Heart left ventricle (tissue), 16 donors: ENCODE results near the gene MGST2. TPM values are rescaled to one million over a fixed set of nuclear protein-coding genes. Genes with fewer than 3 reads are reported as not detected.

Experiments used
- ATAC-seq, 4 donors: fragments of 200-7000 bp; cut with Tn5 transposase; one replicate each; pipeline ENCODE4 v1.9.1; 2020 to 2022; ENCODE audit warnings: moderate library complexity in 4 of 4, mild to moderate bottlenecking in 3 of 4, moderate number of reproducible peaks in 1 of 4
- DNase-seq, 5 donors: peaks; one replicate each; pipeline ENCODE4 v3.0.0-alpha.2; 2020
- H3K27ac ChIP-seq, 12 donors: fragments of 200-600 bp; sonication (generic) in 4 of 12; one replicate each; pipeline versions ENCODE4 v1.5.0 to v1.8.0; 2016 to 2022; ENCODE audit warnings: mild to moderate bottlenecking in 2 of 12
- H3K27me3 ChIP-seq, 9 donors: fragments of 200-600 bp; sonication (generic) in 2 of 9; one replicate each; pipeline versions ENCODE4 v1.5.1 to v1.8.0; 2016 to 2022; ENCODE audit warnings: mild to moderate bottlenecking in 3 of 9
- H3K36me3 ChIP-seq, 9 donors: fragments of 200-600 bp; sonication (generic) in 2 of 9; one replicate each; pipeline versions ENCODE4 v1.5.0 to v1.8.0; 2018 to 2022; ENCODE audit warnings: mild to moderate bottlenecking in 2 of 9
- H3K4me1 ChIP-seq, 12 donors: fragments of 200-600 bp; sonication (generic) in 4 of 12; one replicate each; pipeline versions ENCODE4 v1.5.0 to v1.8.0; 2016 to 2022; ENCODE audit warnings: mild to moderate bottlenecking in 3 of 12
- H3K4me3 ChIP-seq, 12 donors: fragments of 200-600 bp; sonication (generic) in 4 of 12; one replicate each; pipeline versions ENCODE4 v1.5.0 to v1.8.0; 2017 to 2022; ENCODE audit warnings: mild to moderate bottlenecking in 9 of 12, moderate library complexity in 4 of 12
- H3K9me3 ChIP-seq, 12 donors: fragments of 200-600 bp; sonication (generic) in 4 of 12; one replicate each; pipeline versions ENCODE4 v1.5.0 to v1.8.0; 2016 to 2022; ENCODE audit warnings: mild to moderate bottlenecking in 1 of 12
- POLR2A ChIP-seq, 2 donors: fragments of 450-650 bp; IDR thresholded peaks; one replicate each; pipeline ENCODE4 v1.6.1; 2017; ENCODE audit warnings: antibody characterized with exemption in 2 of 2, mild to moderate bottlenecking in 2 of 2, moderate library complexity in 2 of 2
- WGBS, 4 donors: extraction: QIAGEN DNeasy Blood & Tissue Kit in 2 of 4; methylation state at CpG; one replicate each; pipeline versions ENCODE4 v1.1.5 to v1.1.7; 2013 to 2018; 5-methylcytosine and 5-hydroxymethylcytosine counted together
- intact Hi-C, 10 donors: fragments of 100-400 bp; cut with DNase I; formaldehyde crosslinking; loops; one replicate each; pipeline versions ENCODE4 v1.11.1 to v1.14.2; 2022
- polyA plus RNA-seq, 2 donors: library from polyadenylated mRNA; stranded (reverse); fragments of 200-250 nt; gene quantifications; one replicate each; pipeline ENCODE4 v1.2.3, GENCODE V29; 2013
- total RNA-seq, 9 donors: library from RNA; depleted of rRNA in 2 of 9; stranded (reverse); fragments of >200 nt in 2 of 9; fragmentation: NEBNext Ultra II Directional in 3 of 9; extraction: Animal tissue kit (Norgen Biotek cat#: 25700) in 3 of 9; gene quantifications; one replicate each; pipeline versions ENCODE4 v1.1.0 to v1.2.4, GENCODE V29; 2016 to 2023
- TF ChIP-seq, protein P1 (sequence below), 12 donors: fragments of 200-600 bp; sonication (generic) in 4 of 12; IDR thresholded peaks; one replicate each; pipeline versions ENCODE4 v1.5.0 to v1.8.0; 2018 to 2022; ENCODE audit warnings: antibody characterized with exemption in 12 of 12, mild to moderate bottlenecking in 5 of 12
- donor health status: ischemic (EF 13 %, LVEDD 7.1; RV severe dilation, severe dysfunction).
- donor health status: healthy with polysubstance abuse.
- donor health status: DM: no; HTN: yes; CAD: no.
- donor health status: DM: no; HTN: no; CAD: no.
- donor health status: ischemic (EF 25% LVEDD 6.9; RV normal size, moderate dysfunction).
- donor health status: ischemic (EF 25% LVEDD 5.7; RV mildly dilated, moderate dysfunction).
- donor health status: healthy.
- donor health status: DM: yes; HTN: yes; CAD: no.
- donor health status: ischemic (EF 35%, LVEDD 5.7; RV mildly dilated, moderate dysfunction).
- donor health status: nonischemic (EF 11% LVEDD 7.7; RV severe dilation, severe dysfunction).
- donor health status: DM: yes; HTN: yes; CAD: no.
- donor health status: PGD.
- donor health status: ischemic (EF 29% LVEDD 5.4; RV normal size, mild dysfunction).
- donor health status: nonischemic (EF 23%, LVEDD 6.1; RV moderate dilation, normal function).

Gene MGST2
- total and polyA plus RNA-seq, 11 donors, result 86.6 to 209 (median 105) TPM

DNA sequence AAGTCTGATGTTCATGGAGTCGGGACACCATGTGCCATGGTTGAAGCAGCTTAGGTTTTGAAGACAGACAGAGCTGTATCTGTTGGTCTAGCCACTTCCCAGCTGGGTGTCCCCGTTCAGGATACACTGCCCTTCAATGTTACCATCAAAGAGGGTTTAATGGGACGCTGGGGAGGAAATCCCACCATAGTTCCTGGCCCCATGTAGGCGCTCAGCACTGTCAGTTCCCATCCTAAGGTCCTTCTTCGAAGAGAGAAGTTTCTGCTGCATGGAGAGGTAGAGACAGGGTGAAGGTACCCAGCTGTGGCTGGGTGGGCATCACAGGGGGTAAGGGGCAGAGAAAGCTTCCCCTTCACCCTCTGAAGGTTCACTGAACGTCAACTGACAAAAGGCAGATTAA lies 3.7 kb downstream of the MGST2 start:
- TF ChIP-seq POLR2A (IDR thresholded peaks at IDR 0.05), result no peak
- TF ChIP-seq, protein P1, sequence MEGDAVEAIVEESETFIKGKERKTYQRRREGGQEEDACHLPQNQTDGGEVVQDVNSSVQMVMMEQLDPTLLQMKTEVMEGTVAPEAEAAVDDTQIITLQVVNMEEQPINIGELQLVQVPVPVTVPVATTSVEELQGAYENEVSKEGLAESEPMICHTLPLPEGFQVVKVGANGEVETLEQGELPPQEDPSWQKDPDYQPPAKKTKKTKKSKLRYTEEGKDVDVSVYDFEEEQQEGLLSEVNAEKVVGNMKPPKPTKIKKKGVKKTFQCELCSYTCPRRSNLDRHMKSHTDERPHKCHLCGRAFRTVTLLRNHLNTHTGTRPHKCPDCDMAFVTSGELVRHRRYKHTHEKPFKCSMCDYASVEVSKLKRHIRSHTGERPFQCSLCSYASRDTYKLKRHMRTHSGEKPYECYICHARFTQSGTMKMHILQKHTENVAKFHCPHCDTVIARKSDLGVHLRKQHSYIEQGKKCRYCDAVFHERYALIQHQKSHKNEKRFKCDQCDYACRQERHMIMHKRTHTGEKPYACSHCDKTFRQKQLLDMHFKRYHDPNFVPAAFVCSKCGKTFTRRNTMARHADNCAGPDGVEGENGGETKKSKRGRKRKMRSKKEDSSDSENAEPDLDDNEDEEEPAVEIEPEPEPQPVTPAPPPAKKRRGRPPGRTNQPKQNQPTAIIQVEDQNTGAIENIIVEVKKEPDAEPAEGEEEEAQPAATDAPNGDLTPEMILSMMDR (IDR thresholded peaks at IDR 0.05), result no peak
- peaks cover 0 to 25% (median 4%) of the 10 kb centered on the region in 9 donors for H3K36me3 ChIP-seq
- DNase-seq, result no peak
- no peaks in the 10 kb centered on the region for H3K27me3 ChIP-seq
- H3K4me1 ChIP-seq, result peaks cover 3 to 61% (median 25%) of the 10 kb centered on the region in 12 donors
- no peak overlapping the region for H3K27ac ChIP-seq
- H3K4me3 ChIP-seq, result no peak overlapping the region
- 78 to 90% (median 79%) methylated on average over 6 of the region's 6 CpGs for WGBS, 4 donors
- H3K9me3 ChIP-seq, result no peaks in the 10 kb centered on the region
- ATAC-seq, result no peak
- intact Hi-C loops, result loop anchor here in 5 of 10 donors (5.0 to 10.0 kb wide), 5 partner anchors 58 to 585 kb away; partner anchors contain the start of gene MAML3 (in 3 of the 5)

DNA sequence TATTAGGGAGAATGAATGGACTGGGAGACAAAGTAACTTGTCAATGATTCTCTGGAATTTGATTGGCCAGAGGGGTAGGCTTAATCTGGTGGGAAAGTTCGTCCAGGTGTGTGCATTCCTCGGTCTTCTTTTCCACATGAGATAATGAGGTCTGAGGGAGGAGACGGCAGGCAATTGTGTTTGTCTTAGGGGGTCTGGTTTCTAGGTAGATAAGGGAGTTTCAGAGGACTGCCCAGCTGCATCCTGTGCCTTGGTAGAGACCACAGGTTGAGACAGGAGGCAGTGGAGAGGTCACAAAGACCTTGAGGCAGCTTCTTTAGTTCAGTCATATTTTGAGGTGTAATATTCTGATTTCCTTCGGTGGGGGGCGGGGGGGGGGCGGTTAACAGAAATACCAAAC lies 4.3 kb downstream of the MGST2 start:
- H3K36me3 ChIP-seq, result peaks cover 0 to 25% (median 4%) of the 10 kb centered on the region in 9 donors
- no peaks in the 10 kb centered on the region for H3K27me3 ChIP-seq
- H3K9me3 ChIP-seq, result no peaks in the 10 kb centered on the region
- ATAC-seq, result no peak
- 57 to 76% (median 60%) methylated on average over 6 of the region's 6 CpGs for WGBS, 4 donors
- no peak overlapping the region for H3K27ac ChIP-seq
- H3K4me1 ChIP-seq, result peaks cover 3 to 61% (median 24%) of the 10 kb centered on the region in 12 donors
- DNase-seq, result no peak
- TF ChIP-seq, protein P1 (IDR thresholded peaks at IDR 0.05), result no peak
- no peak for TF ChIP-seq POLR2A (IDR thresholded peaks at IDR 0.05)
- H3K4me3 ChIP-seq, result no peak overlapping the region
- intact Hi-C loops, result loop anchor here in 5 of 10 donors (5.0 to 10.0 kb wide), 5 partner anchors 57 to 585 kb away; partner anchors contain the start of gene MAML3 (in 3 of the 5)

DNA sequence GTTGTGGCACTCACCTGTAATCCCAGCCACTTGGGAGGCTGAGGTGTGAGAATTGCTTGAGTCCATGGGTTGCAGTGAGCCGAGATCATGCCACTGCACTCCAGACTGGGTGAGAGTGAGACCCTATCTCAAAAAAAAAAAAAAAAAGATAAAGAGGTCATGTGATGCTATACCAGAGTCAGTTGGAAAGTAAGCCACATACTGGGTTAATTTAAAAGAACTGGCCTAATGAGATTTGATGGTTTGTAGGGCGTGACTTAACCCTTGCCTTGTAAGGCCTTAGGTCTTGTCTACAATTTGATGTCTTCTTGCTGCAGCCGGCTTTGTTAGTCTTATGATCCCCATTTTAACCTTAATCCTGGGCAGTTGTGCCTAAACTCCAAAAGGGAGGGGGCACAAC lies 5.2 kb downstream of the MGST2 start:
- Histone ChIP-seq H3K9me3 (no peaks in the 10 kb centered on the region), H3K36me3 (peaks cover 0 to 25% (median 4%) of the 10 kb centered on the region in 9 donors), H3K27me3 (no peaks in the 10 kb centered on the region), H3K27ac (no peak overlapping the region), H3K4me1 (peaks cover 3 to 63% (median 21%) of the 10 kb centered on the region in 12 donors), H3K4me3 (no peak overlapping the region)
- 73 to 85% (median 83%) methylated on average over 3 of the region's 3 CpGs for WGBS, 4 donors
- DNase-seq, result no peak
- intact Hi-C loops, result no loop called here
- no peak for TF ChIP-seq POLR2A (IDR thresholded peaks at IDR 0.05)
- TF ChIP-seq, protein P1 (IDR thresholded peaks at IDR 0.05), result no peak
- ATAC-seq, result no peak

DNA sequence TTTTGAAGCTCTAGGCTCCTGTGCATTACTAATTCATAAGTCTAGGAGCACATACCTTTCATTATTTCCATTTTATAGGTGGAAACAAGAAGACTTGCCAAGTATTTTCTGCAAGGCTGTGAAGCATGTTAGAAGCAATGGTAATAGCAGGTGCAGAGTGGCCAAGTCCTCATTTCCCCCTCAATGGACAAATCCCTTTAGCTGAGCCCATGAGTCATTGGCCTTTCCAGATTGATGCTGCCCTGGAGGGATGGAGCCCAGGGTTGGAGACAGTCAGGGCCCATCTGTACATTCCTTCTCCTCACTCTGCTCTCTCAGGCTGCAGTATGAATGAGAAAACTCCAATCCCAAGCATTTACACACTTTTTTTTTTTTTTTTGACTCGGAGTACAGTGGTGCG lies 6.6 kb downstream of the MGST2 start:
- TF ChIP-seq, protein P1 (IDR thresholded peaks at IDR 0.05), result no peak
- no peak for TF ChIP-seq POLR2A (IDR thresholded peaks at IDR 0.05)
- no peak for ATAC-seq
- intact Hi-C loops, result no loop called here
- 96 to 100% (median 96%) methylated on average over 2 of the region's 2 CpGs for WGBS, 4 donors
- Histone ChIP-seq H3K36me3 (peaks cover 0 to 25% (median 4%) of the 10 kb centered on the region in 9 donors), H3K9me3 (no peaks in the 10 kb centered on the region), H3K4me1 (peaks cover 3 to 66% (median 29%) of the 10 kb centered on the region in 12 donors), H3K27ac (no peak overlapping the region), H3K27me3 (no peaks in the 10 kb centered on the region), H3K4me3 (no peak overlapping the region)
- DNase-seq, result no peak
